Skin of body (tissue), 2 donors: ENCODE data around the gene RNASE3. TPM values are rescaled to one million over a fixed set of nuclear protein-coding genes. Genes with fewer than 3 reads are reported as not detected.
"Not testable (repeated sequence)": the region's sequence is repeated elsewhere in the genome, so short reads cannot be mapped to it uniquely, and the experiment has no call there.

Experiments
- DNase-seq: peaks from one replicate; lab custom pipeline; 2025; lab: John Stamatoyannopoulos, UW
- total RNA-seq: library from RNA; depleted of rRNA; stranded (reverse); fragments of >200 nt; gene quantifications from one replicate; pipeline ENCODE4 v1.2.3, GENCODE V29; 2014

The RNASE3 gene
- total RNA-seq, 1 donor from 2014 or later = 2.7 TPM

DNA sequence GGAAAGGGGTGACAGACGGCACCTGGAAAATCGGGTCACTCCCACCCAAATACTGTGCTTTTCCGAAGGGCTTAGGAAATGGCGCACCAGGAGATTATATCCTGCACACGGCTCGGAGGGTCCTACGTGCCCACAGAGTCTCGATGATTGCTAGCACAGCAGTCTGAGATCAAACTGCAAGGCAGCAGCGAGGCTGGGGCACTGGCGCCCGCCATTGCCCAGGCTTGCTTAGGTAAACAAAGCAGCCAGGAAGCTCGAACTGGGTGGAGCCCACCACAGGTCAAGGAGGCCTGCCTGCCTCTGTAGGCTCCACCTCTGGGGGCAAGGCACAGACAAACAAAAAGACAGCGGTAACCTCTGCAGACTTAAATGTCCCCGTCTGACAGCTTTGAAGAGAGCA, 19.6 kb downstream of the RNASE3 start:
- DNase-seq = not testable (repeated sequence)

DNA sequence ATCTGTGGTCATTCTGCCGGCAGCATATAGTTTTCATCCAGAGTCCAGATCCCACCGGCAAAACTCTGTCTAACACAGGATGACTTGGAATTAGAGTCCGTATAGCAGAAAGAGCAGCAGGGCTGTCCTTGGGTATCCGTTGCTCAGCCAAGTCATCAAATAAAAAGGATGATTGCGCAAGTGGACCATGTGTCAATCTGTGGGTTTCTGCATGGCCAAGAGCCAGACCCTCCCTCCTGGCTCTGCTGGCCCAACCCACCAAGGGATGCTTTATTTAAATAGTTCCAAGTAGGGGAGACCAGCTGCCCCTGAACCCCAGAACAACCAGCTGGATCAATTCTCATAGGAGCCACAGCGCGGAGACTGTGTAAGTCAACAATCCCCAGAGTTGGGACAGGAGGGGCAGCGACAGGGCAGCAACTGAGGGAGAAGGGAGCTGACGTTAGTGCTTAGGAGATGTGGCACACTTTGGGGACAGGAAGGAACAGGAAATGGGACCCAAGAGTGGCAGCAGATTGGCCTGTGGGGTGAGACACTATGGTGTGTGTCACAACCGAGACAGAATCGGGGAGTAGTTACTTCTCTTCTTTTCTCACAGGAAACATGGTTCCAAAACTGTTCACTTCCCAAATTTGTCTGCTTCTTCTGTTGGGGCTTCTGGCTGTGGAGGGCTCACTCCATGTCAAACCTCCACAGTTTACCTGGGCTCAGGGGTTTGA, 28.0 kb downstream of the RNASE3 start:
- not testable (repeated sequence) for DNase-seq

DNA sequence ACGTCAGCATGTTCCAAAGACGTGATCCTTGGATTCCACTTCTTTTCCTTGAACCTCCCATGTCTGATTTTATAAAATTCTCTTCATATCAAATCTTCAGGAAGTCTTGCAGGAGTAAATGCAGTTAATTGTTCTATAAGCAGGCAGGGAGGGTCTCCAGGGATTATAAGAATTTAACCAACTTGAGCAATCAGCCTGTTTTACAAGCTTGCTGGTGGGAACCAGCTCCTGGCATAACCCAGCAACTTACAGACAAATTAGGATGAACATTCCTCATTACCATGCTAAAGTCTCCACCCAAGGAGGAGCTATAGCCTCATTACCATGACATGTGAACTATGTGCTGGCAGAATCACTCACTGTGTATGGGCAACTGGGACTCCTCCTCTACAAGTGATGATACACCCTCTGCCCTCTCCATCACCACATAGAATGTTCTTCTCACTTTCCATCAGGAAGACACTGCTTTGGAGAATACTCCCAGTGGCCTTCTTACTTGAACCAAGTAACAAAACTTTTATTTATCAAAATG, 32.6 kb downstream of the RNASE3 start:
- DNase-seq = not testable (repeated sequence)

DNA sequence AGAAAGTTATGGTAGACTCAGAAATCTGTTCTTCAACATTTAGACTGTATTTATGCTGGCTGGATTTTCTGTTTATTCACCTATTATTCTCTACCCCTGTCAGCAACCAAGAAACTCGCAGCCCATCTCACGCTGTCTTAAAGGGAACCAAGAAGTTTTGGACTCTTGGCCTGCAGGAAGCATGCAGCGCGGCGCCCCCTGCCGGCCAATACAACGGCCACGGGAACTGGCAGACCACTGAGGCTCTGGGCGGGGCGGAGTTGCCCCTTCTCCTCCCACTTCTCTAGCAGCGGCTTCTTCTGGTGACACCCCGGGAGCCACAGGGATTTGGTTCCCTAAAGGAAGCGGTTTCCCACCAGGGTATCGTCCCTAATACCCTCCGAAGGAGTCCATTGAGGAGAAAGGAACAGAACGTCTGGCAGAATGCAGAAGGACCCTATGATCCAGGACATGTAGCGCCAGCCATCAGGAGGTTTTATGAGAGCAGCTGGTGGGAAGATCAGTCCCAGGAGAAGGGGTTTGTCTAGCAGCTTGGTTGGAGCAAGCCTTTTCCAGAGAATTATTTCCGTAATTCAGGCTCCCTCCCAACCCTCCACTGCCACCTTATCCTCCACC, 43.1 kb downstream of the RNASE3 start:
- DNase-seq = no peak

DNA sequence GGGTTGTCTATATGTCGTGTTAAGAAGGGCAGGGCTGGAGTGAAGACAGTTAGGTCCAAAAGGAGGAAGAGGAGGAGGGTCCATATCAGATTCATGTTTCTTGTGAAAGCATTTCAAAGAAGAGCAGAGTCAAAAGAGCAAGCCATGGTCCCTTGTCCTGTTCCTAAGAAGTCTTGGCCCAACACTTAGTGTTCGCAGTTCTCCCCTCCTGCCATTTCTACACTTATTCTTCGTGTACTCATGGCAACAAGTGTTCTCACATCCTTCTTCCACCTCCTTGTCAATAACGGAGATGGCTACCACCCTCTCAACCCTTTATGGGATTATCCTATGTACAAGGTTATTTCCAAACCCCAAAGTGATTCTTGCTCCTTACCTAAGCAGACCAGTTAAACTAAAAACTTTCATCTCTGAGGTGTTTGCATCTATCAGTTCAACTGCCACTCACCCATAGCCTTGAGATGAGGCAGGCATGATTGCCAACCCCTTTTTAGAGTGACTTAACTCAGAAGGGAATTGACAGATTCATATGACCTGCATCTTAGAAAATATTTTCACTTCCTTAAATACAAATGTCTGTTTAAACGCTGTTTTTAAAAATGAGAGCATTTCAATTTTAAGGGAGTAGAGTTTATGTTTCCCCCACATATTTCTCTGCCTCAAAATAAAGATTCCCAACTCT, 44.3 kb downstream of the RNASE3 start:
- no peak for DNase-seq

Other genes with a start within 250 kb of the RNASE3 start
- not detected for gene OR6S1, start 249.7 kb upstream of the RNASE3 start, total RNA-seq
- gene RNASE4, start 206.8 kb upstream of the RNASE3 start, total RNA-seq = 31.1 TPM
- 9.6 TPM for gene ANG, start 202.6 kb upstream of the RNASE3 start, total RNA-seq
- gene EDDM3A, start 145.5 kb upstream of the RNASE3 start, total RNA-seq = not detected
- not detected for gene EDDM3B, start 123.0 kb upstream of the RNASE3 start, total RNA-seq
- gene RNASE6, start 110.1 kb upstream of the RNASE3 start, total RNA-seq = 7.9 TPM
- gene RNASE1, start 88.5 kb upstream of the RNASE3 start, total RNA-seq = 148 TPM
- 6.1 TPM for gene RNASE2, start 64.1 kb downstream of the RNASE3 start, total RNA-seq
- 34.0 TPM for gene METTL17, start 98.6 kb downstream of the RNASE3 start, total RNA-seq
- gene SLC39A2, start 107.9 kb downstream of the RNASE3 start, total RNA-seq = 9.5 TPM
- gene NDRG2, start 133.7 kb downstream of the RNASE3 start, total RNA-seq = 113 TPM
- not detected for gene TPPP2, start 138.8 kb downstream of the RNASE3 start, total RNA-seq
- not detected for gene RNASE13, start 143.4 kb downstream of the RNASE3 start, total RNA-seq
- gene RNASE7, start 151.0 kb downstream of the RNASE3 start, total RNA-seq = 0.79 TPM
- gene RNASE8, start 166.4 kb downstream of the RNASE3 start, total RNA-seq = not detected
- 37.2 TPM for gene ARHGEF40, start 178.9 kb downstream of the RNASE3 start, total RNA-seq
- gene ZNF219, start 207.3 kb downstream of the RNASE3 start, total RNA-seq = 5.4 TPM
- gene TMEM253, start 209.7 kb downstream of the RNASE3 start, total RNA-seq = 0.39 TPM